Measurements from ENCODE around the gene STX18. TPM values are rescaled to one million over a fixed set of nuclear protein-coding genes. Genes with fewer than 3 reads are reported as not detected.

The STX18 gene
- total and polyA plus RNA-seq, 2 of the 13 experiments (the other 11 are each of a cell fraction or from before 2014, with no cell fraction given), result 23.9 to 37.1 TPM

GRCh38 chr4:4575284-4576211 lies 33.7 kb upstream of the STX18 start (continued):
- TF ChIP-seq ONECUT2 (CRISPR knock-in tag; IDR thresholded peaks at IDR 0.05), result no peak
- no peak for TF ChIP-seq ZNF615 (CRISPR knock-in tag; IDR thresholded peaks at IDR 0.05; ENCODE audit: borderline replicate concordance)
- TF ChIP-seq ZFP82 (CRISPR knock-in tag; IDR thresholded peaks at IDR 0.05; ENCODE audit: borderline replicate concordance), result no peak
- TF ChIP-seq MATR3 (CRISPR knock-in tag; IDR thresholded peaks at IDR 0.05), result no peak
- no peak for TF ChIP-seq ZNF337 (CRISPR knock-in tag; IDR thresholded peaks at IDR 0.05; ENCODE audit: borderline replicate concordance, low read depth)
- TF ChIP-seq PPARG (CRISPR knock-in tag; conservative IDR thresholded peaks at IDR 0.05), result no peak
- TF ChIP-seq ZBTB49 (CRISPR knock-in tag; IDR thresholded peaks at IDR 0.05; ENCODE audit: borderline replicate concordance), result no peak
- no peak for TF ChIP-seq FLYWCH1 (CRISPR knock-in tag; IDR thresholded peaks at IDR 0.05)
- no peak for TF ChIP-seq ZBED4 (CRISPR knock-in tag; IDR thresholded peaks at IDR 0.05; ENCODE audit: borderline replicate concordance)
- no peak for TF ChIP-seq NONO (IDR thresholded peaks at IDR 0.05)
- no peak for TF ChIP-seq NONO (CRISPR knock-in tag; conservative IDR thresholded peaks at IDR 0.05)
- no peak for TF ChIP-seq ZNF34 (CRISPR knock-in tag; IDR thresholded peaks at IDR 0.05; ENCODE audit: borderline replicate concordance)

Measured in HepG2 (cell line).